K562 (cell line): ENCODE results near the gene MTSS2. TPM values are rescaled to one million over a fixed set of nuclear protein-coding genes. Genes with fewer than 3 reads are reported as not detected.

Experiments used
- FOS ChIP-seq: IDR thresholded peaks from 3 replicates; pipeline ENCODE4 v1.6.1; 2011; ENCODE audit not compliant: insufficient read length; ENCODE audit errors: extremely low read depth
- POLR2B ChIP-seq: fragments of 450-650 bp; IDR thresholded peaks from 2 replicates; pipeline ENCODE4 v1.6.1; 2018; ENCODE audit warnings: low read depth; ENCODE audit not compliant: partially characterized antibody
- TGIF2 ChIP-seq: sonication (generic); formaldehyde crosslinking; IDR thresholded peaks from 2 replicates; pipeline ENCODE4 v1.8.1; 2022; ENCODE audit warnings: mild to moderate bottlenecking, missing genetic modification reagents, moderate library complexity
- ZNF146 ChIP-seq: IDR thresholded peaks from one replicate; pipeline ENCODE4 v1.6.1; 2018; ENCODE audit warnings: missing compliant biosample characterization; ENCODE audit not compliant: unreplicated experiment
- polyA plus RNA-seq, 8 experiments: library from polyadenylated mRNA; depleted of rRNA in 4 of 8; stranded (reverse) in 5 of 8; unstranded in 3 of 8; fragments of >200 nt; fragmentation: Nextera tagmentation in 2 of 8; fragmentation: Illumina TruSeq in 1 of 8; extraction: Ambion mirVana in 2 of 8; extraction: Trizol in 1 of 8; gene quantifications; 2 replicates each; pipeline versions ENCODE4 v1.2.1 to v1.2.3, GENCODE V29; 2011 to 2014; ENCODE audit warnings: inconsistent platforms in 1 of 8, missing spikeins in 1 of 8
- total RNA-seq, 7 experiments: library from RNA; depleted of rRNA in 6 of 7; stranded (reverse); fragments of >200 nt in 6 of 7; fragmentation: Illumina TruSeq in 2 of 7; extraction: Trizol in 2 of 7; gene quantifications; 2 replicates each; pipeline versions ENCODE4 v1.2.1 to v1.2.3, GENCODE V29; 2011 to 2021; ENCODE audit warnings: low replicate concordance in 1 of 7
- TF ChIP-seq, protein P1 (sequence below): fragments of 200-600 bp; sonication (generic); IDR thresholded peaks from one replicate; pipeline ENCODE4 v1.6.1; 2012; ENCODE audit warnings: mild to moderate bottlenecking, low read depth, low read length, inconsistent platforms
- TF ChIP-seq, protein P2 (sequence below): IDR thresholded peaks from 2 replicates; pipeline ENCODE4 v1.6.1; 2012; ENCODE audit warnings: low read depth, low read length, improper control_type of control experiment, borderline replicate concordance
- TF ChIP-seq, protein P3 (sequence below): fragments of 450-650 bp; IDR thresholded peaks from 2 replicates; pipeline ENCODE4 v1.6.1; 2018; ENCODE audit warnings: mild to moderate bottlenecking, low read depth; ENCODE audit not compliant: partially characterized antibody
- TF ChIP-seq, protein P4 (sequence below): conservative IDR thresholded peaks from 2 replicates; pipeline ENCODE4 v1.6.1; 2011; ENCODE audit warnings: low read depth, mild to moderate bottlenecking, low read length; ENCODE audit not compliant: control insufficient read depth

The MTSS2 gene
- total and polyA plus RNA-seq, 9 of the 15 experiments (the other 6 are each of a cell fraction or from before 2014, with no cell fraction given) = 0.11 to 60.3 (median 16.9) TPM

DNA sequence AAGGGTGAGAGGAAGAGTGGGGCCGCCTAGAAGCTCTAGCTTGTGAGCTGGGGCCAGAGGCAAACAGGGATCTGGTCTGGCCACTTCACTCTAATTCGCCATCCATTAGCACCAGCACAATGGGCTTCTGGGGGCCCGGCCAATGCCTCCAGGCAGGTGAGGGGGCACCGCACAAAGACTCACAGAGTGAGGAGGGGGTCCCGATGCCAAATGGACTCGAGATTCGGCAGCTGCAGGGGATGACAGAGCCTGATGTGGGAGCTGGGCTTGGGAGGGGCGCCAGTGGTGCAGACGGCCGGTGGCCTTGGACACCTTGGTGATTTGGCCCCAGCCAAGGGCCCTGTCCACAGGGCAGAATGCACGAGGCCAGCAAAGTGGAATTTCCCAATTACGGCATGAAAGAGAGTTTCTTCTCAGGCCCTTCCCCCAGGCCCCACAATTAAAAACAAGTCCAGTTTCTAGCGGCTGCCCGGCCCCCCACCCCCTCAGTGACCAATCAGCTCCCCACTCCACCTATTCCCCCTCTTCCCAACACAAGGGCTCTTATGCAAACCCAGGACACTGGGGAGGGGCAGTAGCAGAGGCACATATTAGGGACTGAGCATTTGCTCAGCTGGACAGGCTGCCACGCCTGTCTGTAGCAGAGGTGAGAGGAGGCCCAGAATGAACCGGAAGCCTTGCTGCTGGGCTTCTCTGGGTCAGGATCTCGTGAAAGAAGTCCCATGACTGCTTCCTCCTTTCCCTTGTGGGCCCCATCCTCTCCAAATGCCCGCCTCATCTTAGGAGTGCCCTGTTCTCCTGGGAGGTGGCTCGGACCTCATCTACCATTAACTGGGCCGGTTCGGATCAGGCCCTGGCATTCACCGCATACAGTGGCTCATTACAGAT lies 39.4 kb upstream of the MTSS2 start (continued):
- TF ChIP-seq, protein P1, sequence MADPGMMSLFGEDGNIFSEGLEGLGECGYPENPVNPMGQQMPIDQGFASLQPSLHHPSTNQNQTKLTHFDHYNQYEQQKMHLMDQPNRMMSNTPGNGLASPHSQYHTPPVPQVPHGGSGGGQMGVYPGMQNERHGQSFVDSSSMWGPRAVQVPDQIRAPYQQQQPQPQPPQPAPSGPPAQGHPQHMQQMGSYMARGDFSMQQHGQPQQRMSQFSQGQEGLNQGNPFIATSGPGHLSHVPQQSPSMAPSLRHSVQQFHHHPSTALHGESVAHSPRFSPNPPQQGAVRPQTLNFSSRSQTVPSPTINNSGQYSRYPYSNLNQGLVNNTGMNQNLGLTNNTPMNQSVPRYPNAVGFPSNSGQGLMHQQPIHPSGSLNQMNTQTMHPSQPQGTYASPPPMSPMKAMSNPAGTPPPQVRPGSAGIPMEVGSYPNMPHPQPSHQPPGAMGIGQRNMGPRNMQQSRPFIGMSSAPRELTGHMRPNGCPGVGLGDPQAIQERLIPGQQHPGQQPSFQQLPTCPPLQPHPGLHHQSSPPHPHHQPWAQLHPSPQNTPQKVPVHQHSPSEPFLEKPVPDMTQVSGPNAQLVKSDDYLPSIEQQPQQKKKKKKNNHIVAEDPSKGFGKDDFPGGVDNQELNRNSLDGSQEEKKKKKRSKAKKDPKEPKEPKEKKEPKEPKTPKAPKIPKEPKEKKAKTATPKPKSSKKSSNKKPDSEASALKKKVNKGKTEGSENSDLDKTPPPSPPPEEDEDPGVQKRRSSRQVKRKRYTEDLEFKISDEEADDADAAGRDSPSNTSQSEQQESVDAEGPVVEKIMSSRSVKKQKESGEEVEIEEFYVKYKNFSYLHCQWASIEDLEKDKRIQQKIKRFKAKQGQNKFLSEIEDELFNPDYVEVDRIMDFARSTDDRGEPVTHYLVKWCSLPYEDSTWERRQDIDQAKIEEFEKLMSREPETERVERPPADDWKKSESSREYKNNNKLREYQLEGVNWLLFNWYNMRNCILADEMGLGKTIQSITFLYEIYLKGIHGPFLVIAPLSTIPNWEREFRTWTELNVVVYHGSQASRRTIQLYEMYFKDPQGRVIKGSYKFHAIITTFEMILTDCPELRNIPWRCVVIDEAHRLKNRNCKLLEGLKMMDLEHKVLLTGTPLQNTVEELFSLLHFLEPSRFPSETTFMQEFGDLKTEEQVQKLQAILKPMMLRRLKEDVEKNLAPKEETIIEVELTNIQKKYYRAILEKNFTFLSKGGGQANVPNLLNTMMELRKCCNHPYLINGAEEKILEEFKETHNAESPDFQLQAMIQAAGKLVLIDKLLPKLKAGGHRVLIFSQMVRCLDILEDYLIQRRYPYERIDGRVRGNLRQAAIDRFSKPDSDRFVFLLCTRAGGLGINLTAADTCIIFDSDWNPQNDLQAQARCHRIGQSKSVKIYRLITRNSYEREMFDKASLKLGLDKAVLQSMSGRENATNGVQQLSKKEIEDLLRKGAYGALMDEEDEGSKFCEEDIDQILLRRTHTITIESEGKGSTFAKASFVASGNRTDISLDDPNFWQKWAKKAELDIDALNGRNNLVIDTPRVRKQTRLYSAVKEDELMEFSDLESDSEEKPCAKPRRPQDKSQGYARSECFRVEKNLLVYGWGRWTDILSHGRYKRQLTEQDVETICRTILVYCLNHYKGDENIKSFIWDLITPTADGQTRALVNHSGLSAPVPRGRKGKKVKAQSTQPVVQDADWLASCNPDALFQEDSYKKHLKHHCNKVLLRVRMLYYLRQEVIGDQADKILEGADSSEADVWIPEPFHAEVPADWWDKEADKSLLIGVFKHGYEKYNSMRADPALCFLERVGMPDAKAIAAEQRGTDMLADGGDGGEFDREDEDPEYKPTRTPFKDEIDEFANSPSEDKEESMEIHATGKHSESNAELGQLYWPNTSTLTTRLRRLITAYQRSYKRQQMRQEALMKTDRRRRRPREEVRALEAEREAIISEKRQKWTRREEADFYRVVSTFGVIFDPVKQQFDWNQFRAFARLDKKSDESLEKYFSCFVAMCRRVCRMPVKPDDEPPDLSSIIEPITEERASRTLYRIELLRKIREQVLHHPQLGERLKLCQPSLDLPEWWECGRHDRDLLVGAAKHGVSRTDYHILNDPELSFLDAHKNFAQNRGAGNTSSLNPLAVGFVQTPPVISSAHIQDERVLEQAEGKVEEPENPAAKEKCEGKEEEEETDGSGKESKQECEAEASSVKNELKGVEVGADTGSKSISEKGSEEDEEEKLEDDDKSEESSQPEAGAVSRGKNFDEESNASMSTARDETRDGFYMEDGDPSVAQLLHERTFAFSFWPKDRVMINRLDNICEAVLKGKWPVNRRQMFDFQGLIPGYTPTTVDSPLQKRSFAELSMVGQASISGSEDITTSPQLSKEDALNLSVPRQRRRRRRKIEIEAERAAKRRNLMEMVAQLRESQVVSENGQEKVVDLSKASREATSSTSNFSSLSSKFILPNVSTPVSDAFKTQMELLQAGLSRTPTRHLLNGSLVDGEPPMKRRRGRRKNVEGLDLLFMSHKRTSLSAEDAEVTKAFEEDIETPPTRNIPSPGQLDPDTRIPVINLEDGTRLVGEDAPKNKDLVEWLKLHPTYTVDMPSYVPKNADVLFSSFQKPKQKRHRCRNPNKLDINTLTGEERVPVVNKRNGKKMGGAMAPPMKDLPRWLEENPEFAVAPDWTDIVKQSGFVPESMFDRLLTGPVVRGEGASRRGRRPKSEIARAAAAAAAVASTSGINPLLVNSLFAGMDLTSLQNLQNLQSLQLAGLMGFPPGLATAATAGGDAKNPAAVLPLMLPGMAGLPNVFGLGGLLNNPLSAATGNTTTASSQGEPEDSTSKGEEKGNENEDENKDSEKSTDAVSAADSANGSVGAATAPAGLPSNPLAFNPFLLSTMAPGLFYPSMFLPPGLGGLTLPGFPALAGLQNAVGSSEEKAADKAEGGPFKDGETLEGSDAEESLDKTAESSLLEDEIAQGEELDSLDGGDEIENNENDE = no peak
- TF ChIP-seq TGIF2 (no peak), ZNF146 (CRISPR knock-in tag) (no peak), FOS (no peak), POLR2B (no peak)
- TF ChIP-seq, protein P2, sequence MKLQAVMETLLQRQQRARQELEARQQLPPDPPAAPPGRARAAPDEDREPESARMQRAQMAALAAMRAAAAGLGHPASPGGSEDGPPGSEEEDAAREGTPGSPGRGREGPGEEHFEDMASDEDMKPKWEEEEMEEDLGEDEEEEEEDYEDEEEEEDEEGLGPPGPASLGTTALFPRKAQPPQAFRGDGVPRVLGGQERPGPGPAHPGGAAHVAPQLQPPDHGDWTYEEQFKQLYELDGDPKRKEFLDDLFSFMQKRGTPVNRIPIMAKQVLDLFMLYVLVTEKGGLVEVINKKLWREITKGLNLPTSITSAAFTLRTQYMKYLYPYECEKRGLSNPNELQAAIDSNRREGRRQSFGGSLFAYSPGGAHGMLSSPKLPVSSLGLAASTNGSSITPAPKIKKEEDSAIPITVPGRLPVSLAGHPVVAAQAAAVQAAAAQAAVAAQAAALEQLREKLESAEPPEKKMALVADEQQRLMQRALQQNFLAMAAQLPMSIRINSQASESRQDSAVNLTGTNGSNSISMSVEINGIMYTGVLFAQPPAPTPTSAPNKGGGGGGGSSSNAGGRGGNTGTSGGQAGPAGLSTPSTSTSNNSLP = no peak
- TF ChIP-seq, protein P3, sequence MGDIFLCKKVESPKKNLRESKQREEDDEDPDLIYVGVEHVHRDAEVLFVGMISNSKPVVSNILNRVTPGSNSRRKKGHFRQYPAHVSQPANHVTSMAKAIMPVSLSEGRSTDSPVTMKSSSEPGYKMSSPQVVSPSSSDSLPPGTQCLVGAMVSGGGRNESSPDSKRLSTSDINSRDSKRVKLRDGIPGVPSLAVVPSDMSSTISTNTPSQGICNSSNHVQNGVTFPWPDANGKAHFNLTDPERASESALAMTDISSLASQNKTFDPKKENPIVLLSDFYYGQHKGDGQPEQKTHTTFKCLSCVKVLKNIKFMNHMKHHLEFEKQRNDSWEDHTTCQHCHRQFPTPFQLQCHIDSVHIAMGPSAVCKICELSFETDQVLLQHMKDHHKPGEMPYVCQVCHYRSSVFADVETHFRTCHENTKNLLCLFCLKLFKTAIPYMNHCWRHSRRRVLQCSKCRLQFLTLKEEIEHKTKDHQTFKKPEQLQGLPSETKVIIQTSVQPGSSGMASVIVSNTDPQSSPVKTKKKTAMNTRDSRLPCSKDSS = no peak
- TF ChIP-seq, protein P4, sequence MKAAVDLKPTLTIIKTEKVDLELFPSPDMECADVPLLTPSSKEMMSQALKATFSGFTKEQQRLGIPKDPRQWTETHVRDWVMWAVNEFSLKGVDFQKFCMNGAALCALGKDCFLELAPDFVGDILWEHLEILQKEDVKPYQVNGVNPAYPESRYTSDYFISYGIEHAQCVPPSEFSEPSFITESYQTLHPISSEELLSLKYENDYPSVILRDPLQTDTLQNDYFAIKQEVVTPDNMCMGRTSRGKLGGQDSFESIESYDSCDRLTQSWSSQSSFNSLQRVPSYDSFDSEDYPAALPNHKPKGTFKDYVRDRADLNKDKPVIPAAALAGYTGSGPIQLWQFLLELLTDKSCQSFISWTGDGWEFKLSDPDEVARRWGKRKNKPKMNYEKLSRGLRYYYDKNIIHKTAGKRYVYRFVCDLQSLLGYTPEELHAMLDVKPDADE = no peak
